IMR-90 (cell line): ENCODE results near the gene CLPX. TPM values are rescaled to one million over a fixed set of nuclear protein-coding genes. Genes with fewer than 3 reads are reported as not detected.

Experiments
- ATAC-seq: fragments of 200-7000 bp; cut with Tn5 transposase; 2 replicates; pipeline ENCODE4 v1.9.1; 2020; ENCODE audit warnings: low read depth, mild to moderate bottlenecking, moderate library complexity
- BruUV-seq: library from RNA; stranded (reverse); fragments of 400-500 nt; replicated peaks from 2 replicates; lab custom pipeline; 2021; lab: Mats Ljungman, UMichigan
- CTCF ChIA-PET: fragments of 300-600 bp; formaldehyde crosslinking; extraction: SDS; loops from one replicate; lab custom pipeline; 2021; ENCODE audit warnings: antibody characterized with exemption; lab: Yijun Ruan, JAX
- POLR2A ChIA-PET: fragments of 300-600 bp; sonication (Branson Sonifier 250); formaldehyde crosslinking; loops from one replicate; lab custom pipeline; 2022; ENCODE audit warnings: antibody characterized with exemption; ENCODE audit not compliant: unreplicated experiment; lab: Charles Lee
- DNase-seq: peaks from one replicate; pipeline ENCODE4 v3.0.0; 2013
- H2AFZ ChIP-seq: replicated peaks from 2 replicates; pipeline ENCODE3; 2013; ENCODE audit warnings: low read length, mild to moderate bottlenecking; ENCODE audit not compliant: poor library complexity
- H2AK5ac ChIP-seq: 2 replicates; pipeline ENCODE4 v1.6.1; 2013; ENCODE audit warnings: low read depth, low read length, inconsistent platforms
- H2AK9ac ChIP-seq: replicated peaks from 2 replicates; pipeline ENCODE3; 2013; ENCODE audit warnings: mild to moderate bottlenecking, low read depth, low read length, moderate library complexity; ENCODE audit not compliant: poor library complexity
- H2BK120ac ChIP-seq: 2 replicates; pipeline ENCODE4 v1.6.1; 2013; ENCODE audit warnings: low read depth, low read length, inconsistent platforms
- H2BK15ac ChIP-seq: 3 replicates; pipeline ENCODE4 v1.6.1; 2013; ENCODE audit warnings: low read depth, low read length, inconsistent platforms
- H2BK20ac ChIP-seq: 2 replicates; pipeline ENCODE4 v1.6.1; 2013; ENCODE audit warnings: low read depth, mild to moderate bottlenecking, inconsistent platforms, low read length, moderate library complexity
- H2BK5ac ChIP-seq: 2 replicates; pipeline ENCODE4 v1.6.1; 2013; ENCODE audit warnings: mild to moderate bottlenecking, low read depth, low read length, inconsistent platforms; ENCODE audit not compliant: poor library complexity, severe bottlenecking
- H3K14ac ChIP-seq: replicated peaks from 2 replicates; pipeline ENCODE4 v1.6.1; 2013; ENCODE audit warnings: low read depth, low read length, inconsistent platforms
- H3K18ac ChIP-seq: 2 replicates; pipeline ENCODE4 v1.6.1; 2013; ENCODE audit warnings: low read depth, low read length, control low read depth
- H3K23ac ChIP-seq: 2 replicates; pipeline ENCODE4 v1.6.1; 2013; ENCODE audit warnings: low read depth, low read length, inconsistent platforms
- H3K27ac ChIP-seq: 2 replicates; pipeline ENCODE4 v1.5.1; 2013; ENCODE audit warnings: mild to moderate bottlenecking, control low read depth, low read length; ENCODE audit not compliant: insufficient read depth
- H3K27me3 ChIP-seq: 2 replicates; pipeline ENCODE4 v1.6.1; 2013; ENCODE audit warnings: low read length; ENCODE audit not compliant: control insufficient read depth, insufficient read depth
- H3K36me3 ChIP-seq: 2 replicates; pipeline ENCODE4 v1.6.1; 2013; ENCODE audit warnings: low read length, mixed read lengths; ENCODE audit not compliant: control insufficient read depth, insufficient read depth
- H3K4ac ChIP-seq: 2 replicates; pipeline ENCODE4 v1.6.1; 2013; ENCODE audit warnings: low read depth, low read length, inconsistent platforms
- H3K4me1 ChIP-seq: 2 replicates; pipeline ENCODE4 v1.6.1; 2013; ENCODE audit warnings: low read length, mixed read lengths; ENCODE audit not compliant: control insufficient read depth, insufficient read depth
- H3K4me2 ChIP-seq: 2 replicates; pipeline ENCODE4 v1.6.1; 2013; ENCODE audit warnings: low read depth, mild to moderate bottlenecking, control low read depth, low read length, moderate library complexity
- H3K4me3 ChIP-seq: 2 replicates; pipeline ENCODE4 v1.5.1; 2013; ENCODE audit warnings: low read depth, mild to moderate bottlenecking, control low read depth, low read length, moderate library complexity; ENCODE audit not compliant: insufficient read depth
- H3K56ac ChIP-seq: 2 replicates; pipeline ENCODE4 v1.6.1; 2013; ENCODE audit warnings: low read length, inconsistent platforms; ENCODE audit not compliant: insufficient read depth; ENCODE audit errors: extremely low read depth
- H3K79me1 ChIP-seq, 2 experiments: 2 replicates each; pipeline ENCODE4 v1.6.1; 2013; ENCODE audit warnings: low read length in 2 of 2, inconsistent platforms in 1 of 2, low read depth in 1 of 2
- H3K9ac ChIP-seq: 2 replicates; pipeline ENCODE4 v1.6.1; 2013; ENCODE audit warnings: low read depth, low read length, control low read depth
- H3K9me1 ChIP-seq: 2 replicates; pipeline ENCODE4 v1.6.1; 2013; ENCODE audit warnings: low read length, inconsistent platforms; ENCODE audit not compliant: insufficient read depth
- H3K9me3 ChIP-seq: 2 replicates; pipeline ENCODE4 v1.6.1; 2013; ENCODE audit warnings: low read length; ENCODE audit not compliant: control insufficient read depth, insufficient read depth
- H4K20me1 ChIP-seq: 2 replicates; pipeline ENCODE4 v1.6.1; 2013; ENCODE audit warnings: low read length, inconsistent platforms; ENCODE audit not compliant: insufficient read depth
- H4K5ac ChIP-seq: 2 replicates; pipeline ENCODE4 v1.6.1; 2013; ENCODE audit warnings: mild to moderate bottlenecking, low read depth, low read length, control low read depth
- H4K8ac ChIP-seq, 2 experiments: 2 replicates each; pipeline ENCODE4 v1.6.1; 2013; ENCODE audit warnings: low read depth in 2 of 2, low read length in 2 of 2, control low read depth in 1 of 2, inconsistent platforms in 1 of 2
- H4K91ac ChIP-seq: 2 replicates; pipeline ENCODE4 v1.6.1; 2013; ENCODE audit warnings: low read depth, low read length, inconsistent platforms; ENCODE audit not compliant: insufficient read depth
- BHLHE40 ChIP-seq: fragments of 150-350 bp; IDR thresholded peaks from 2 replicates; pipeline ENCODE4 v1.6.1; 2016; ENCODE audit warnings: mild to moderate bottlenecking, low read depth, low read length
- CEBPB ChIP-seq: IDR thresholded peaks from 2 replicates; pipeline ENCODE4 v1.6.1; 2012; ENCODE audit warnings: low read depth, low read length, improper control_type of control experiment
- ELK1 ChIP-seq: fragments of 150-350 bp; IDR thresholded peaks from 2 replicates; pipeline ENCODE4 v1.6.1; 2016; ENCODE audit warnings: low read depth, mild to moderate bottlenecking, low read length, moderate library complexity, borderline replicate concordance
- MAFK ChIP-seq: IDR thresholded peaks from 2 replicates; pipeline ENCODE4 v1.6.1; 2012; ENCODE audit warnings: low read depth, low read length, improper control_type of control experiment
- MAZ ChIP-seq: IDR thresholded peaks from 2 replicates; pipeline ENCODE4 v1.6.1; 2012; ENCODE audit warnings: low read depth, mild to moderate bottlenecking, low read length, improper control_type of control experiment, moderate library complexity, borderline replicate concordance
- MXI1 ChIP-seq: IDR thresholded peaks from 2 replicates; pipeline ENCODE4 v1.6.1; 2012; ENCODE audit warnings: low read depth, mild to moderate bottlenecking, low read length, moderate library complexity, borderline replicate concordance
- NFE2L2 ChIP-seq: fragments of 150-350 bp; IDR thresholded peaks from 2 replicates; pipeline ENCODE4 v1.6.1; 2016; ENCODE audit warnings: low read depth, mild to moderate bottlenecking, low read length
- RFX5 ChIP-seq: IDR thresholded peaks from 2 replicates; pipeline ENCODE4 v1.8.0; 2012; ENCODE audit warnings: low read depth, mild to moderate bottlenecking, low read length, moderate library complexity
- WGBS, 2 experiments: methylation state at CpG; one replicate each; pipeline versions ENCODE4 v1.1.5 to v1.1.7; 2013; ENCODE audit warnings: missing lambda C conversion rate in 2 of 2; ENCODE audit not compliant: insufficient read length in 1 of 2; ENCODE audit errors: extremely low coverage in 2 of 2; 5-methylcytosine and 5-hydroxymethylcytosine counted together
- dilution Hi-C: fragments of 300-500 bp; cut with HindIII; formaldehyde crosslinking; loops from one replicate; pipeline ENCODE4 v1.14.3; 2018; ENCODE audit warnings: low sequenced_read_pairs; ENCODE audit not compliant: unreplicated experiment
- in situ Hi-C: fragments of 300-500 bp; cut with MboI; formaldehyde crosslinking; loops from 3 replicates; pipeline ENCODE4 v1.14.3; 2019; ENCODE audit warnings: low sequenced_read_pairs, inconsistent platforms, mixed read lengths
- intact Hi-C: fragments of 100-400 bp; cut with micrococcal nuclease; formaldehyde crosslinking; loops from 2 replicates; pipeline ENCODE4 v1.10.0; 2022
- polyA plus RNA-seq, 3 experiments: library from polyadenylated mRNA; depleted of rRNA; stranded (reverse); fragments of >200 nt; gene quantifications; 2 replicates each; pipeline ENCODE4 v1.2.3, GENCODE V29; 2012; ENCODE audit warnings: low replicate concordance in 1 of 3
- total RNA-seq: library from RNA; depleted of rRNA; stranded (reverse); fragments of >200 nt; gene quantifications from 2 replicates; pipeline ENCODE4 v1.2.3, GENCODE V29; 2012

The CLPX gene
- total and polyA plus RNA-seq, 2 of the 4 experiments (the other 2 are of a cell fraction), result 25.8 to 26.9 TPM

- no peak overlapping the region for H3K4me3 ChIP-seq
- no peak overlapping the region for H3K56ac ChIP-seq
- no peak overlapping the region for H3K27ac ChIP-seq
- no peak overlapping the region for H2AFZ ChIP-seq
- no peak overlapping the region for H3K18ac ChIP-seq
- H3K9me3 ChIP-seq, result no peaks in the 10 kb centered on the region
- no peak overlapping the region for H2AK9ac ChIP-seq
- H3K14ac ChIP-seq, result no peak overlapping the region
- H2BK5ac ChIP-seq, result no peak overlapping the region
- WGBS, 2 experiments, result no CpG with 5 or more reads among the region's 3 CpGs
- H4K5ac ChIP-seq, result no peak overlapping the region
- no peak overlapping the region for H4K91ac ChIP-seq
- no peaks in the 10 kb centered on the region for H3K4me1 ChIP-seq
- H2BK120ac ChIP-seq, result no peak overlapping the region
- H3K23ac ChIP-seq, result no peak overlapping the region
- no peaks in the 10 kb centered on the region for H4K20me1 ChIP-seq
- peaks cover 23% of the 10 kb centered on the region for H3K27me3 ChIP-seq
- dilution Hi-C loops, result no loop called here
- no peak for ATAC-seq
- H3K4ac ChIP-seq, result no peak overlapping the region
- in situ Hi-C loops, result no loop called here
- DNase-seq, result no peak
- H3K4me2 ChIP-seq, result no peak overlapping the region
- H3K9me1 ChIP-seq, result no peaks in the 10 kb centered on the region
- H2BK20ac ChIP-seq, result no peak overlapping the region
- no peak overlapping the region for H2BK15ac ChIP-seq
- H3K36me3 ChIP-seq, result no peaks in the 10 kb centered on the region
- no TSS peak for BruUV-seq
- H3K9ac ChIP-seq, result no peak overlapping the region
- POLR2A ChIA-PET, result no interaction called here
- H3K79me1 ChIP-seq, result no peaks in the 10 kb centered on the region
- no peak overlapping the region for H2AK5ac ChIP-seq
- intact Hi-C loops, result no loop called here
- CTCF ChIA-PET, result no interaction called here
- no peak overlapping the region for H4K8ac ChIP-seq
- TF ChIP-seq MAZ, result no peak
- no peak for TF ChIP-seq MAFK
- no peak for TF ChIP-seq CEBPB
- TF ChIP-seq BHLHE40, result no peak
- no peak for TF ChIP-seq RFX5
- TF ChIP-seq ELK1, result no peak
- no peak for TF ChIP-seq MXI1
- no peak for TF ChIP-seq NFE2L2
Observed at GRCh38 chr15:65219137-65219536, 34.0 kb upstream of the CLPX start.
